Lung (tissue), 13 donors: ENCODE results near the gene ZNF235. TPM values are rescaled to one million over a fixed set of nuclear protein-coding genes. Genes with fewer than 3 reads are reported as not detected.
"Not testable (repeated sequence)": the region's sequence is repeated elsewhere in the genome, so short reads cannot be mapped to it uniquely, and the experiment has no call there.

Experiments used
- ATAC-seq: fragments of 200-7000 bp; cut with Tn5 transposase; one replicate; pipeline ENCODE4 v1.9.1; 2020; ENCODE audit warnings: moderate number of reproducible peaks; ENCODE audit not compliant: insufficient read depth, low FRiP score
- DNase-seq, 3 donors: peaks; one replicate each; pipeline ENCODE4 v3.0.0-alpha.2; 2013 to 2017
- H3K27ac ChIP-seq, 2 donors: one replicate each; pipeline ENCODE4 v1.5.1; 2013; ENCODE audit warnings: mild to moderate bottlenecking in 2 of 2, moderate library complexity in 2 of 2, control low read depth in 1 of 2, inconsistent platforms in 1 of 2, low read depth in 1 of 2, low read length in 1 of 2
- H3K27me3 ChIP-seq, 3 donors: one replicate each; pipeline ENCODE4 v1.5.1; 2013; ENCODE audit warnings: low read length in 2 of 3; ENCODE audit not compliant: control insufficient read depth in 3 of 3, insufficient read depth in 3 of 3
- H3K36me3 ChIP-seq, 4 donors: one replicate each; pipeline ENCODE4 v1.5.1; 2013; ENCODE audit warnings: low read length in 4 of 4, mild to moderate bottlenecking in 1 of 4, moderate library complexity in 1 of 4; ENCODE audit not compliant: control insufficient read depth in 4 of 4, insufficient read depth in 4 of 4
- H3K4me1 ChIP-seq, 5 donors: one replicate each; pipeline ENCODE4 v1.5.1; 2013; ENCODE audit warnings: low read length in 5 of 5, mild to moderate bottlenecking in 2 of 5, moderate library complexity in 1 of 5; ENCODE audit not compliant: control insufficient read depth in 5 of 5, insufficient read depth in 5 of 5
- H3K4me3 ChIP-seq: one replicate; pipeline ENCODE4 v1.5.1; 2013; ENCODE audit warnings: mild to moderate bottlenecking, control low read depth, moderate library complexity
- H3K9ac ChIP-seq, 2 donors: one replicate each; pipeline ENCODE4 v1.5.1; 2013; ENCODE audit warnings: low read length in 2 of 2, control low read depth in 1 of 2; ENCODE audit not compliant: insufficient read depth in 1 of 2
- H3K9me3 ChIP-seq, 4 donors: one replicate each; pipeline ENCODE4 v1.5.1; 2013; ENCODE audit warnings: low read length in 3 of 4, mild to moderate bottlenecking in 1 of 4, moderate library complexity in 1 of 4; ENCODE audit not compliant: control insufficient read depth in 4 of 4, insufficient read depth in 3 of 4
- WGBS, 2 donors: extraction: QIAGEN DNeasy Blood & Tissue Kit; methylation state at CpG; one replicate each; pipeline ENCODE4 v1.1.7; 2013; 5-methylcytosine and 5-hydroxymethylcytosine counted together
- polyA plus RNA-seq, 2 donors: library from polyadenylated mRNA; stranded (reverse); fragments of 200-250 nt; gene quantifications; one replicate each; pipeline ENCODE4 v1.2.1, GENCODE V29; 2013
- small RNA-seq: library from RNA; depleted of rRNA; stranded (forward); fragments of <200 nt; gene quantifications from one replicate; pipeline ENCODE3, GENCODE V24; 2014; ENCODE audit warnings: low replicate concordance
- total RNA-seq, 2 donors: library from RNA; depleted of rRNA in 1 of 2; stranded (reverse); fragments of >200 nt in 1 of 2; gene quantifications; one replicate each; pipeline ENCODE4 v1.2.1, GENCODE V29; 2014 to 2021
- TF ChIP-seq, protein P1 (sequence below): IDR thresholded peaks from 2 replicates; pipeline ENCODE4 v1.5.1; 2012; ENCODE audit warnings: mild to moderate bottlenecking; ENCODE audit errors: control extremely low read depth, extremely low read depth
- donor health status: control.
- donor health status: control.
- donor health status: Bipolar disorder and iron deficiency.
- donor health status: healthy.
- donor health status: DM: yes; HTN: yes; CAD: no.

The ZNF235 gene
- total and polyA plus RNA-seq, 4 donors = 1.6 to 18.9 (median 3.7) TPM

GRCh38 chr19:44254496-44254895 is 50.3 kb downstream of the ZNF235 start:
- Histone ChIP-seq H3K36me3 (peaks cover 0 to 7% (median 0%) of the 10 kb centered on the region in 4 donors), H3K4me1 (no peaks in the 10 kb centered on the region), H3K9ac (no peak overlapping the region), H3K9me3 (peaks cover 7 to 33% (median 14%) of the 10 kb centered on the region in 4 donors), H3K4me3 (no peak overlapping the region), H3K27me3 (no peaks in the 10 kb centered on the region), H3K27ac (no peak overlapping the region)
- 94 to 97% methylated on average over 2 of the region's 2 CpGs for WGBS, 2 donors
- no peak for ATAC-seq
- no peak for DNase-seq
- TF ChIP-seq, protein P1, sequence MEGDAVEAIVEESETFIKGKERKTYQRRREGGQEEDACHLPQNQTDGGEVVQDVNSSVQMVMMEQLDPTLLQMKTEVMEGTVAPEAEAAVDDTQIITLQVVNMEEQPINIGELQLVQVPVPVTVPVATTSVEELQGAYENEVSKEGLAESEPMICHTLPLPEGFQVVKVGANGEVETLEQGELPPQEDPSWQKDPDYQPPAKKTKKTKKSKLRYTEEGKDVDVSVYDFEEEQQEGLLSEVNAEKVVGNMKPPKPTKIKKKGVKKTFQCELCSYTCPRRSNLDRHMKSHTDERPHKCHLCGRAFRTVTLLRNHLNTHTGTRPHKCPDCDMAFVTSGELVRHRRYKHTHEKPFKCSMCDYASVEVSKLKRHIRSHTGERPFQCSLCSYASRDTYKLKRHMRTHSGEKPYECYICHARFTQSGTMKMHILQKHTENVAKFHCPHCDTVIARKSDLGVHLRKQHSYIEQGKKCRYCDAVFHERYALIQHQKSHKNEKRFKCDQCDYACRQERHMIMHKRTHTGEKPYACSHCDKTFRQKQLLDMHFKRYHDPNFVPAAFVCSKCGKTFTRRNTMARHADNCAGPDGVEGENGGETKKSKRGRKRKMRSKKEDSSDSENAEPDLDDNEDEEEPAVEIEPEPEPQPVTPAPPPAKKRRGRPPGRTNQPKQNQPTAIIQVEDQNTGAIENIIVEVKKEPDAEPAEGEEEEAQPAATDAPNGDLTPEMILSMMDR = no peak

DNA sequence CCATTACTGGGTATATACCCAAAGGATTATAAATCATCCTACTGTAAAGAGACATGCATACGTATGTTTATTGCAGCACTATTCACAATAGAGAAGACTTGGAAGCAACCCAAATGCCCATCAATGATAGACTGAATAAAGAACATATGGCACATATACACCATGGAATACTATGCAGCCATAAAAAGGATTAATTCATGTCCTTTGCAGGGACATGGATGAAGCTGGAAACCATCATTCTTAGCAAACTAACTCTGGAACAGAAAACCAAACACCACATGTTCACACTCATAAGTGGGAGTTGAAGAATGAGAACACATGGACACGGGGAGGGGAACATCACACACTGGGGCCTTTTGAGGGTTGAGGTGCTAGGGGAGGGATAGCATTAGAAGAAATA is 51.4 kb downstream of the ZNF235 start:
- 90 to 95% methylated on average over 2 of the region's 2 CpGs for WGBS, 2 donors
- H3K9me3 ChIP-seq = peaks cover 7 to 35% (median 16%) of the 10 kb centered on the region in 4 donors
- not testable (repeated sequence) for H3K27me3 ChIP-seq, H3K36me3 ChIP-seq, H3K27ac ChIP-seq, H3K9ac ChIP-seq, H3K4me3 ChIP-seq, H3K4me1 ChIP-seq, ATAC-seq, DNase-seq

DNA sequence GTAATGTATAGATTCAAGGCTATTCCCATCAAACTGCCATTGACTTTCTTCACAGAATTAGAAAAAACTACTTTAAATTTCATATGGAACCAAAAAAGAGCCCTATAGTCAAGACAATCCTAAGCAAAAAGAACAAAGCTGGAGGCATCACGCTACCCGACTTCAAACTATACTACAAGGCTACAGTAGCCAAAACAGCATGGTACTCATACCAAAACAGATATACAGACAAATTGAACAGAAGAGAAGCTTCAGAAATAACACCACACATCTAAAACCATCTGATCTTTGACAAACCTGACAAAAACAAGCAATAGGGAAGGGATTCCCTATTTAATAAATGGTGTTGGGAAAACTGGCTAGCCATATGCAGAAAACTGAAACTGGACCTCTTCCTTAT is 52.5 kb downstream of the ZNF235 start:
- H3K9me3 ChIP-seq = peaks cover 7 to 35% (median 17%) of the 10 kb centered on the region in 4 donors
- not testable (repeated sequence) for ATAC-seq, DNase-seq, H3K9ac ChIP-seq, H3K27ac ChIP-seq, H3K36me3 ChIP-seq, H3K4me3 ChIP-seq, H3K27me3 ChIP-seq, H3K4me1 ChIP-seq
- 92 to 95% methylated on average over 2 of the region's 2 CpGs for WGBS, 2 donors

DNA sequence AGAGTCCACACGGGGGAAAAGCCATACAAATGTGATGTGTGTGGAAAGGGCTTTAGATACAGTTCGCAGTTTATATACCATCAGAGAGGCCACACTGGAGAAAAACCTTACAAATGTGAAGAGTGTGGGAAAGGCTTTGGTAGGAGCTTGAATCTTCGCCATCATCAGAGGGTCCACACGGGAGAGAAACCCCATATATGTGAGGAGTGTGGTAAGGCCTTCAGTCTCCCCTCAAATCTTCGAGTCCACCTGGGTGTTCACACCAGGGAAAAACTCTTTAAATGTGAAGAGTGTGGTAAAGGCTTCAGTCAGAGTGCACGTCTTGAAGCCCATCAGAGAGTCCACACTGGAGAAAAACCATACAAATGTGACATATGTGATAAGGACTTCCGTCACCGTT is 68.4 kb downstream of the ZNF235 start:
- H3K4me1 ChIP-seq = no peaks in the 10 kb centered on the region
- H3K9me3 ChIP-seq = peaks cover 14 to 50% (median 34%) of the 10 kb centered on the region in 4 donors
- DNase-seq (no peak), ATAC-seq (no peak)
- no peak overlapping the region for H3K9ac ChIP-seq
- no peak overlapping the region for H3K4me3 ChIP-seq
- peaks cover 35 to 56% (median 52%) of the 10 kb centered on the region in 4 donors for H3K36me3 ChIP-seq
- 98 to 99% methylated on average over 8 of the region's 8 CpGs for WGBS, 2 donors
- no peaks in the 10 kb centered on the region for H3K27me3 ChIP-seq
- no peak overlapping the region for H3K27ac ChIP-seq
- TF ChIP-seq, protein P1 = no peak

Small RNA genes lying within 50 kb of the gene (small RNA-seq; reads per million reads assigned to genes)
- gene NDUFA3P1 = not detected

Other genes with a start within 250 kb of the ZNF235 start
- gene ZNF284, start 232.9 kb downstream of the ZNF235 start, total RNA-seq = 1 to 10 TPM; 2.1 to 4.1 TPM
- 1 to 10 TPM in 1 of 2 donors, under 1 TPM in 1; 0.62 to 1.0 TPM for gene ZNF284, start 232.9 kb downstream of the ZNF235 start, polyA plus RNA-seq
- 10 to 100 TPM; 19.8 to 63.7 TPM for gene ZNF224, start 210.7 kb downstream of the ZNF235 start, total RNA-seq
- 10 to 100 TPM; 11.2 to 18.7 TPM for gene ZNF224, start 210.7 kb downstream of the ZNF235 start, polyA plus RNA-seq
- 1 to 10 TPM; 3.6 to 9.8 TPM for gene ZNF225, start 191.6 kb downstream of the ZNF235 start, total RNA-seq
- 1 to 10 TPM; 1.4 TPM for gene ZNF225, start 191.6 kb downstream of the ZNF235 start, polyA plus RNA-seq
- gene ZNF234, start 163.5 kb downstream of the ZNF235 start, total RNA-seq = 10 to 100 TPM in 1 of 2 donors, 1 to 10 TPM in 1; 9.7 to 16.2 TPM
- 1 to 10 TPM; 2.6 to 3.2 TPM for gene ZNF234, start 163.5 kb downstream of the ZNF235 start, polyA plus RNA-seq
- 10 to 100 TPM; 18.4 to 34.4 TPM for gene ZNF226, start 139.9 kb downstream of the ZNF235 start, total RNA-seq
- gene ZNF226, start 139.9 kb downstream of the ZNF235 start, polyA plus RNA-seq = 10 to 100 TPM; 11.4 to 12.3 TPM
- gene ZNF227, start 92.5 kb downstream of the ZNF235 start, total RNA-seq = 10 to 100 TPM; 15.1 to 41.5 TPM
- 1 to 10 TPM; 2.7 to 4.9 TPM for gene ZNF227, start 92.5 kb downstream of the ZNF235 start, polyA plus RNA-seq
- gene ZNF233, start 45.1 kb downstream of the ZNF235 start, total RNA-seq = 1 to 10 TPM in 1 of 2 donors, under 1 TPM in 1; 0.40 to 2.5 TPM
- gene ZNF233, start 45.1 kb downstream of the ZNF235 start, polyA plus RNA-seq = under 1 TPM; 0.10 to 0.32 TPM
- 10 to 100 TPM in 1 of 2 donors, 1 to 10 TPM in 1; 4.1 to 11.3 TPM for gene ZNF112, start 51.7 kb upstream of the ZNF235 start, total RNA-seq
- gene ZNF112, start 51.7 kb upstream of the ZNF235 start, polyA plus RNA-seq = 1 to 10 TPM; 1.0 to 1.1 TPM
- 1 to 10 TPM; 1.4 to 6.4 TPM for gene ZNF285, start 96.6 kb upstream of the ZNF235 start, total RNA-seq
- under 1 TPM; 0.56 to 0.63 TPM for gene ZNF285, start 96.6 kb upstream of the ZNF235 start, polyA plus RNA-seq
- gene ZNF229, start 143.4 kb upstream of the ZNF235 start, total RNA-seq = 1 to 10 TPM; 4.1 to 7.0 TPM
- under 1 TPM; 0.49 to 0.81 TPM for gene ZNF229, start 143.4 kb upstream of the ZNF235 start, polyA plus RNA-seq
- gene ZNF180, start 195.5 kb upstream of the ZNF235 start, total RNA-seq = 10 to 100 TPM in 1 of 2 donors, 1 to 10 TPM in 1; 9.8 to 12.7 TPM
- 1 to 10 TPM; 3.0 to 4.0 TPM for gene ZNF180, start 195.5 kb upstream of the ZNF235 start, polyA plus RNA-seq
- gene CEACAM20, start 224.7 kb upstream of the ZNF235 start, total RNA-seq = not detected
- not detected for gene CEACAM20, start 224.7 kb upstream of the ZNF235 start, polyA plus RNA-seq